Activated B cell treated with CpG ODN at 0.5 μM for 24 hours (primary cell): ENCODE data around the gene DLGAP1. TPM values are rescaled to one million over a fixed set of nuclear protein-coding genes. Genes with fewer than 3 reads are reported as not detected.

Source experiments
- ATAC-seq: fragments of 200-7000 bp; cut with Tn5 transposase; one replicate; pipeline ENCODE4 v1.10.0; 2021; ENCODE audit warnings: low read depth, mild to moderate bottlenecking, moderate library complexity
- CTCF ChIA-PET: fragments of 350-600 bp; sonication (Branson Sonifier 250); formaldehyde crosslinking; loops from one replicate; lab custom pipeline; 2021; ENCODE audit warnings: antibody characterized with exemption; lab: Charles Lee
- POLR2A ChIA-PET: fragments of 350-600 bp; sonication (Branson Sonifier 250); formaldehyde crosslinking; loops from one replicate; lab custom pipeline; 2021; ENCODE audit warnings: antibody characterized with exemption; lab: Charles Lee
- DNase-seq: peaks from one replicate; pipeline ENCODE4 v3.0.0; 2022
- H3K27ac Mint-ChIP-seq: one replicate; pipeline ENCODE4 v1.8.0; 2020; ENCODE audit warnings: mixed read lengths
- H3K27me3 Mint-ChIP-seq: one replicate; pipeline ENCODE4 v1.8.0; 2021; ENCODE audit warnings: mixed read lengths
- H3K36me3 Mint-ChIP-seq: one replicate; pipeline ENCODE4 v1.8.0; 2021; ENCODE audit warnings: low read depth, mixed read lengths
- H3K4me1 Mint-ChIP-seq: one replicate; pipeline ENCODE4 v1.8.0; 2021; ENCODE audit warnings: mixed read lengths
- H3K4me3 Mint-ChIP-seq: one replicate; pipeline ENCODE4 v1.8.0; 2020; ENCODE audit warnings: mild to moderate bottlenecking, mixed read lengths
- H3K9me3 Mint-ChIP-seq: one replicate; pipeline ENCODE4 v1.8.0; 2020; ENCODE audit warnings: mixed read lengths
- CTCF ChIP-seq: fragments of 200-600 bp; IDR thresholded peaks from one replicate; pipeline ENCODE4 v1.8.0; 2022; ENCODE audit warnings: antibody characterized with exemption, mild to moderate bottlenecking
- intact Hi-C: fragments of 100-400 bp; cut with micrococcal nuclease; formaldehyde crosslinking; loops from one replicate; pipeline ENCODE4 v1.15.1; 2024
- total RNA-seq: library from RNA; stranded (reverse); gene quantifications from 2 replicates; pipeline ENCODE4 v1.2.3, GENCODE V29; 2022

DLGAP1 gene
- total RNA-seq, 1 donor from 2014 or later: 0.18 TPM

- no peak for TF ChIP-seq CTCF
- Mint-ChIP-seq H3K4me3 (no peak overlapping the region), H3K4me1 (no peaks in the 10 kb centered on the region), H3K9me3 (no peaks in the 10 kb centered on the region), H3K36me3 (no peaks in the 10 kb centered on the region), H3K27ac (no peak overlapping the region), H3K27me3 (peaks cover 5% of the 10 kb centered on the region)
- CTCF ChIA-PET: no interaction called here
- DNase-seq (no peak), ATAC-seq (no peak)
- POLR2A ChIA-PET: no interaction called here
- intact Hi-C loops: no loop called here
Measured at GRCh38 chr18:3799515-3799914, 655.6 kb downstream of the DLGAP1 start.

GRCh38 chr18:3798032-3798431 is 657.1 kb downstream of the DLGAP1 start:
- ATAC-seq (no peak), DNase-seq (no peak)
- ChIA-PET CTCF (no interaction called here), POLR2A (no interaction called here)
- Mint-ChIP-seq H3K9me3 (no peaks in the 10 kb centered on the region), H3K4me3 (no peak overlapping the region), H3K36me3 (no peaks in the 10 kb centered on the region), H3K27ac (no peak overlapping the region), H3K27me3 (peaks cover 5% of the 10 kb centered on the region), H3K4me1 (no peaks in the 10 kb centered on the region)
- no peak for TF ChIP-seq CTCF
- intact Hi-C loops: no loop called here

GRCh38 chr18:3796434-3796833 is 658.7 kb downstream of the DLGAP1 start:
- no peaks in the 10 kb centered on the region for H3K9me3 Mint-ChIP-seq
- intact Hi-C loops: no loop called here
- no peak for TF ChIP-seq CTCF
- CTCF ChIA-PET: no interaction called here
- H3K4me1 Mint-ChIP-seq: no peaks in the 10 kb centered on the region
- H3K27me3 Mint-ChIP-seq: peaks cover 5% of the 10 kb centered on the region
- DNase-seq (no peak), ATAC-seq (no peak)
- no peak overlapping the region for H3K4me3 Mint-ChIP-seq
- POLR2A ChIA-PET: no interaction called here
- H3K36me3 Mint-ChIP-seq: no peaks in the 10 kb centered on the region
- H3K27ac Mint-ChIP-seq: no peak overlapping the region

GRCh38 chr18:3794537-3795348 is 660.4 kb downstream of the DLGAP1 start:
- no peak for DNase-seq
- Mint-ChIP-seq H3K27me3 (peaks cover 5% of the 10 kb centered on the region), H3K4me3 (no peak overlapping the region), H3K27ac (no peak overlapping the region), H3K36me3 (no peaks in the 10 kb centered on the region), H3K9me3 (no peaks in the 10 kb centered on the region), H3K4me1 (no peaks in the 10 kb centered on the region)
- ATAC-seq: no peak
- no peak for TF ChIP-seq CTCF
- CTCF ChIA-PET: no interaction called here
- intact Hi-C loops: no loop called here
- POLR2A ChIA-PET: no interaction called here

GRCh38 chr18:3793545-3793944 is 661.6 kb downstream of the DLGAP1 start:
- Mint-ChIP-seq H3K27me3 (peaks cover 3% of the 10 kb centered on the region), H3K4me1 (no peaks in the 10 kb centered on the region), H3K27ac (no peak overlapping the region), H3K9me3 (no peaks in the 10 kb centered on the region), H3K36me3 (no peaks in the 10 kb centered on the region), H3K4me3 (no peak overlapping the region)
- no peak for TF ChIP-seq CTCF
- DNase-seq: no peak
- intact Hi-C loops: no loop called here
- no peak for ATAC-seq
- POLR2A ChIA-PET: no interaction called here
- CTCF ChIA-PET: no interaction called here
